IMR-90 (cell line): Measurements from ENCODE around the gene NOS1AP.

Experiments
- BHLHE40 ChIP-seq: fragments of 150-350 bp; IDR thresholded peaks from 2 replicates; pipeline ENCODE4 v1.6.1; 2016; ENCODE audit warnings: mild to moderate bottlenecking, low read depth, low read length
- MAFK ChIP-seq: IDR thresholded peaks from 2 replicates; pipeline ENCODE4 v1.6.1; 2012; ENCODE audit warnings: low read depth, low read length, improper control_type of control experiment
- POLR2A ChIP-seq: IDR thresholded peaks from 2 replicates; pipeline ENCODE4 v1.6.1; 2012; ENCODE audit warnings: mild to moderate bottlenecking, low read depth, low read length
- RFX5 ChIP-seq: IDR thresholded peaks from 2 replicates; pipeline ENCODE4 v1.8.0; 2012; ENCODE audit warnings: low read depth, mild to moderate bottlenecking, low read length, moderate library complexity
- SMC3 ChIP-seq: fragments of 150-350 bp; IDR thresholded peaks from 2 replicates; pipeline ENCODE4 v1.6.1; 2016; ENCODE audit warnings: low read depth, mild to moderate bottlenecking, antibody characterized with exemption, low read length, moderate library complexity
- TF ChIP-seq, protein P1 (sequence below): conservative IDR thresholded peaks from 2 replicates; pipeline ENCODE4 v1.5.1; 2012; ENCODE audit warnings: mild to moderate bottlenecking, low read depth, low read length, improper control_type of control experiment
- TF ChIP-seq, protein P2 (sequence below): fragments of 150-350 bp; IDR thresholded peaks from 2 replicates; pipeline ENCODE4 v1.6.1; 2016; ENCODE audit warnings: low read depth, mild to moderate bottlenecking, low read length, moderate library complexity, borderline replicate concordance
- TF ChIP-seq, protein P3 (sequence below): fragments of 150-350 bp; IDR thresholded peaks from 2 replicates; pipeline ENCODE4 v1.6.1; 2017; ENCODE audit warnings: mild to moderate bottlenecking, antibody characterized with exemption, low read length, low read depth

DNA sequence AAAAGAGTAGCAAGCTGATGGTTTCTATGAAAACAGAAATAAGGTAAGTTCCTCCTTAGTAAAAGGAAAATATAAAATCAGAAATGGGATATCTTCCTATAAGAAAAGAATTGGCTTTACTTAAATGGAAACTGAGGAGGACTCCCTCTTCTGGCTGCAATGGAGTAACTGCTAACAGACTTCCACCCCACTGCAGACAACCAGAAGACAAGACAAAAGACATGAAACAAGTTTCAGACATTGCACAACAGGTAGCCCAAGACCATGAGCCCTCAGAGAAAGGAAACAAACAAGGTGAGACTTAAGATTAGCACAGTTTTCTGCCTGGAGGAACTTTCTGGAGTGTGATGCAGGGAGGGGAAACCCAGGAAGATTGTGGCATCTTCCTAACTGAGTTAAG lies 28.8 kb upstream of the NOS1AP start:
- TF ChIP-seq, protein P1, sequence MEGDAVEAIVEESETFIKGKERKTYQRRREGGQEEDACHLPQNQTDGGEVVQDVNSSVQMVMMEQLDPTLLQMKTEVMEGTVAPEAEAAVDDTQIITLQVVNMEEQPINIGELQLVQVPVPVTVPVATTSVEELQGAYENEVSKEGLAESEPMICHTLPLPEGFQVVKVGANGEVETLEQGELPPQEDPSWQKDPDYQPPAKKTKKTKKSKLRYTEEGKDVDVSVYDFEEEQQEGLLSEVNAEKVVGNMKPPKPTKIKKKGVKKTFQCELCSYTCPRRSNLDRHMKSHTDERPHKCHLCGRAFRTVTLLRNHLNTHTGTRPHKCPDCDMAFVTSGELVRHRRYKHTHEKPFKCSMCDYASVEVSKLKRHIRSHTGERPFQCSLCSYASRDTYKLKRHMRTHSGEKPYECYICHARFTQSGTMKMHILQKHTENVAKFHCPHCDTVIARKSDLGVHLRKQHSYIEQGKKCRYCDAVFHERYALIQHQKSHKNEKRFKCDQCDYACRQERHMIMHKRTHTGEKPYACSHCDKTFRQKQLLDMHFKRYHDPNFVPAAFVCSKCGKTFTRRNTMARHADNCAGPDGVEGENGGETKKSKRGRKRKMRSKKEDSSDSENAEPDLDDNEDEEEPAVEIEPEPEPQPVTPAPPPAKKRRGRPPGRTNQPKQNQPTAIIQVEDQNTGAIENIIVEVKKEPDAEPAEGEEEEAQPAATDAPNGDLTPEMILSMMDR = peak; percentile 52; the same call in 1 of the 2 replicates
- TF ChIP-seq, protein P2, sequence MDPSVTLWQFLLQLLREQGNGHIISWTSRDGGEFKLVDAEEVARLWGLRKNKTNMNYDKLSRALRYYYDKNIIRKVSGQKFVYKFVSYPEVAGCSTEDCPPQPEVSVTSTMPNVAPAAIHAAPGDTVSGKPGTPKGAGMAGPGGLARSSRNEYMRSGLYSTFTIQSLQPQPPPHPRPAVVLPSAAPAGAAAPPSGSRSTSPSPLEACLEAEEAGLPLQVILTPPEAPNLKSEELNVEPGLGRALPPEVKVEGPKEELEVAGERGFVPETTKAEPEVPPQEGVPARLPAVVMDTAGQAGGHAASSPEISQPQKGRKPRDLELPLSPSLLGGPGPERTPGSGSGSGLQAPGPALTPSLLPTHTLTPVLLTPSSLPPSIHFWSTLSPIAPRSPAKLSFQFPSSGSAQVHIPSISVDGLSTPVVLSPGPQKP = no peak
- TF ChIP-seq POLR2A (no peak), SMC3 (peak; percentile 41), RFX5 (no peak), MAFK (no peak), BHLHE40 (no peak)
- TF ChIP-seq, protein P3, sequence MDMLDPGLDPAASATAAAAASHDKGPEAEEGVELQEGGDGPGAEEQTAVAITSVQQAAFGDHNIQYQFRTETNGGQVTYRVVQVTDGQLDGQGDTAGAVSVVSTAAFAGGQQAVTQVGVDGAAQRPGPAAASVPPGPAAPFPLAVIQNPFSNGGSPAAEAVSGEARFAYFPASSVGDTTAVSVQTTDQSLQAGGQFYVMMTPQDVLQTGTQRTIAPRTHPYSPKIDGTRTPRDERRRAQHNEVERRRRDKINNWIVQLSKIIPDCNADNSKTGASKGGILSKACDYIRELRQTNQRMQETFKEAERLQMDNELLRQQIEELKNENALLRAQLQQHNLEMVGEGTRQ = no peak
